Breast epithelium (tissue), 3 donors: ENCODE data around the gene PDLIM4.

ENCODE experiments used
- POLR2AphosphoS5 ChIP-seq, 3 donors: sonication (generic); formaldehyde crosslinking; IDR thresholded peaks; one replicate each; pipeline ENCODE4 v1.6.1; 2017; ENCODE audit warnings: antibody characterized with exemption in 3 of 3
- TF ChIP-seq, protein P1 (sequence below), 3 donors: fragments of 450-650 bp; IDR thresholded peaks; one replicate each; pipeline ENCODE4 v1.5.1; 2016 to 2017; ENCODE audit warnings: antibody characterized with exemption in 3 of 3, mild to moderate bottlenecking in 3 of 3, moderate library complexity in 3 of 3

DNA sequence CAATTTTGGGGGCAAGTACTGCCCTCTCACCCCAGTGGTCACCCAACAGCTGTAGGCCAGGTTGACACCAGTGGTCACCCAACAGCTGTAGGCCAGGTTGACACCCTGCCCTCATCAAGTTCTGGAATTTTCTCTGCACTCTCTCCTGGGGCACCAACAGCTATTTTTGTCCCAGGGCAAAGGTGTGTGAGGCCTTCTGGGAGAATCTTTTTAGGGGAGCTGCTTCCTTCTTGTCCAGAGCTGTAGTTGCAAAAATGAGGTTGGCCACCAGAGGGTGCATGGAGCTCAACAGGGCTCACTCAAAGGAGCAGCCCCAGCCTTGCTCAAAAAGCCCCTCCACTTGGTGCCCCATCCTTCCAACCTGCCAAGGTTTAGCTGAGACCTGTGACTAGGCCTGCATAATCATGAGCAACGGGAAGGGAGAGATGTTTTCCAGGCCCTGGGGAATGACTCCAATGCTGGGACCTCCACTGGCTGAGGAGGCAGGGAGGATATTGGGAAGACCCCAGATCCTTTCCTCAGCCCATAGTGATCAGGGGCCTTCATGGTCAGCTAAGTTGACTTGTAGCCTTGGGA lies 19.2 kb upstream of the PDLIM4 start:
- no peak for TF ChIP-seq POLR2AphosphoS5 (IDR thresholded peaks at IDR 0.05)
- TF ChIP-seq, protein P1, sequence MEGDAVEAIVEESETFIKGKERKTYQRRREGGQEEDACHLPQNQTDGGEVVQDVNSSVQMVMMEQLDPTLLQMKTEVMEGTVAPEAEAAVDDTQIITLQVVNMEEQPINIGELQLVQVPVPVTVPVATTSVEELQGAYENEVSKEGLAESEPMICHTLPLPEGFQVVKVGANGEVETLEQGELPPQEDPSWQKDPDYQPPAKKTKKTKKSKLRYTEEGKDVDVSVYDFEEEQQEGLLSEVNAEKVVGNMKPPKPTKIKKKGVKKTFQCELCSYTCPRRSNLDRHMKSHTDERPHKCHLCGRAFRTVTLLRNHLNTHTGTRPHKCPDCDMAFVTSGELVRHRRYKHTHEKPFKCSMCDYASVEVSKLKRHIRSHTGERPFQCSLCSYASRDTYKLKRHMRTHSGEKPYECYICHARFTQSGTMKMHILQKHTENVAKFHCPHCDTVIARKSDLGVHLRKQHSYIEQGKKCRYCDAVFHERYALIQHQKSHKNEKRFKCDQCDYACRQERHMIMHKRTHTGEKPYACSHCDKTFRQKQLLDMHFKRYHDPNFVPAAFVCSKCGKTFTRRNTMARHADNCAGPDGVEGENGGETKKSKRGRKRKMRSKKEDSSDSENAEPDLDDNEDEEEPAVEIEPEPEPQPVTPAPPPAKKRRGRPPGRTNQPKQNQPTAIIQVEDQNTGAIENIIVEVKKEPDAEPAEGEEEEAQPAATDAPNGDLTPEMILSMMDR (IDR thresholded peaks at IDR 0.05), result peak; percentile 77 to 86 (median 85)
